Tibial nerve (tissue), 3 donors: ENCODE data around the gene TSPAN7.

Experiments used
- POLR2A ChIP-seq, 2 donors: fragments of 450-650 bp; IDR thresholded peaks; one replicate each; pipeline ENCODE4 v1.6.1; 2017; ENCODE audit warnings: antibody characterized with exemption in 2 of 2, mild to moderate bottlenecking in 2 of 2, moderate library complexity in 2 of 2
- TF ChIP-seq, protein P1 (sequence below), 5 experiments: fragments of 200-600 bp in 3 of 5; fragments of 450-650 bp in 2 of 5; sonication (generic) in 3 of 5; IDR thresholded peaks; one replicate each; pipeline ENCODE4 v1.5.1; 2016 to 2019; ENCODE audit warnings: antibody characterized with exemption in 5 of 5, mild to moderate bottlenecking in 3 of 5, moderate library complexity in 2 of 5

DNA sequence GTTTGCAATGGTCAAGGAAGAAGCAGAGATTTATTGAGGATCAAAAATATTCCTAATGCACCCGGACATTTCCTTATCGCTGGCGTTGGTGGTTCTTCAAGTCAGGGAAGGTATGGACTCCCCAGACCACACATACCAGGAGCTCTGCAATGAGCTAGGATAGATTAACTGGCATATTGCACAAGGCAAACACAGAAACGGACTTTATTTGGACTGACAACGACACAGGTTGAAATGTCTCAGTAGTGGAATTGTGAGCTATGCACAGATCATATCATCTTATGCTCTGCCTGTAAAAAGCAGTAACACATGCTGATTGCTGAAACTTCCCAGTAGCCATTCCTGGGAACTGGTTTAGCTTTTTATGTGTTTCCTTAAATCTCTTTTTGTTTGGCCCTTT, 1.7 kb downstream of the TSPAN7 start:
- TF ChIP-seq, protein P1, sequence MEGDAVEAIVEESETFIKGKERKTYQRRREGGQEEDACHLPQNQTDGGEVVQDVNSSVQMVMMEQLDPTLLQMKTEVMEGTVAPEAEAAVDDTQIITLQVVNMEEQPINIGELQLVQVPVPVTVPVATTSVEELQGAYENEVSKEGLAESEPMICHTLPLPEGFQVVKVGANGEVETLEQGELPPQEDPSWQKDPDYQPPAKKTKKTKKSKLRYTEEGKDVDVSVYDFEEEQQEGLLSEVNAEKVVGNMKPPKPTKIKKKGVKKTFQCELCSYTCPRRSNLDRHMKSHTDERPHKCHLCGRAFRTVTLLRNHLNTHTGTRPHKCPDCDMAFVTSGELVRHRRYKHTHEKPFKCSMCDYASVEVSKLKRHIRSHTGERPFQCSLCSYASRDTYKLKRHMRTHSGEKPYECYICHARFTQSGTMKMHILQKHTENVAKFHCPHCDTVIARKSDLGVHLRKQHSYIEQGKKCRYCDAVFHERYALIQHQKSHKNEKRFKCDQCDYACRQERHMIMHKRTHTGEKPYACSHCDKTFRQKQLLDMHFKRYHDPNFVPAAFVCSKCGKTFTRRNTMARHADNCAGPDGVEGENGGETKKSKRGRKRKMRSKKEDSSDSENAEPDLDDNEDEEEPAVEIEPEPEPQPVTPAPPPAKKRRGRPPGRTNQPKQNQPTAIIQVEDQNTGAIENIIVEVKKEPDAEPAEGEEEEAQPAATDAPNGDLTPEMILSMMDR (IDR thresholded peaks at IDR 0.05) = no peak
- no peak for TF ChIP-seq POLR2A (IDR thresholded peaks at IDR 0.05)
